ENCODE results near the gene STK11IP. TPM values are rescaled to one million over a fixed set of nuclear protein-coding genes. Genes with fewer than 3 reads are reported as not detected.

STK11IP gene
- total RNA-seq, 2 experiments from 2014 or later: 26.4 to 27.5 TPM

DNA sequence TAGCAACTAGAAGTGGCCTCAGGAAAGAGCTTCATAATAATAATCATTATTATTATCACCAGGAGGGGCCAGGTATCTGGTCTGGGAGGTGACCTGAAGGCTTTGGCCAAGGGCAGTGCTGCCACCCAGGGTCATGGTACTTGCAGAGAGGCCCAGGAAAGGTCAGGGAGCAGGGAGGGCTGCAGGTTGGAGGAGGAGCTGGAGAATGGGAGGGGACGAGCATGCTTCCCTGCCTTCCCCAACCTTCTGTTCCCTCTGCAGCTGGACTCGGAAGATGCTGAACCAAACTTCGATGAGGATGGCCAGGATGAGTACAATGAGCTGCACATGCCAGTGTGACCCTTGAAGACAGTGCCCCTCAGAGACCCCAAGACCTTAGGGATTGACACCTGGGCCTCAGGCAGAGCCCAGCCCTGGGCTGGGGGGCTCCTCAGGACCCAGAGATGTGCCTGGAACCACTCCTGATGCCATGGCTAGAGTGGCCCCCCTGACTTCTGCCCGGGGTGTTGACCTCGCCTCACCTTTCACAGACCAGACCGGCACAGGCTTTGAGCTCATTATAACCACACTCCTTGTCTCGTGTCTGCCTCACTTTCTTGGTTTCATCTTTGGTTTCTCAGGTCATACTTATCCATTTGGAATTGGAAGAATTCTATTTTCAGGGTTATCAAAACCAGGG is 43.9 kb downstream of the STK11IP start:
- intact Hi-C loops (cut with micrococcal nuclease): loop anchor here (1.0 kb wide), 1 partner anchor 100 kb away; no protein-coding TSS in a partner anchor
- Mint-ChIP-seq H3K27me3 (peaks cover 14% of the 10 kb centered on the region), H3K9me3 (no peaks in the 10 kb centered on the region), H3K27ac (no peak overlapping the region), H3K36me3 (ENCODE audit: low read depth) (no peaks in the 10 kb centered on the region), H3K4me3 (no peak overlapping the region), H3K4me1 (ENCODE audit: low read depth) (peaks cover 12% of the 10 kb centered on the region)
- TF ChIP-seq, protein P1, sequence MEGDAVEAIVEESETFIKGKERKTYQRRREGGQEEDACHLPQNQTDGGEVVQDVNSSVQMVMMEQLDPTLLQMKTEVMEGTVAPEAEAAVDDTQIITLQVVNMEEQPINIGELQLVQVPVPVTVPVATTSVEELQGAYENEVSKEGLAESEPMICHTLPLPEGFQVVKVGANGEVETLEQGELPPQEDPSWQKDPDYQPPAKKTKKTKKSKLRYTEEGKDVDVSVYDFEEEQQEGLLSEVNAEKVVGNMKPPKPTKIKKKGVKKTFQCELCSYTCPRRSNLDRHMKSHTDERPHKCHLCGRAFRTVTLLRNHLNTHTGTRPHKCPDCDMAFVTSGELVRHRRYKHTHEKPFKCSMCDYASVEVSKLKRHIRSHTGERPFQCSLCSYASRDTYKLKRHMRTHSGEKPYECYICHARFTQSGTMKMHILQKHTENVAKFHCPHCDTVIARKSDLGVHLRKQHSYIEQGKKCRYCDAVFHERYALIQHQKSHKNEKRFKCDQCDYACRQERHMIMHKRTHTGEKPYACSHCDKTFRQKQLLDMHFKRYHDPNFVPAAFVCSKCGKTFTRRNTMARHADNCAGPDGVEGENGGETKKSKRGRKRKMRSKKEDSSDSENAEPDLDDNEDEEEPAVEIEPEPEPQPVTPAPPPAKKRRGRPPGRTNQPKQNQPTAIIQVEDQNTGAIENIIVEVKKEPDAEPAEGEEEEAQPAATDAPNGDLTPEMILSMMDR (IDR thresholded peaks at IDR 0.05): no peak
- POLR2A ChIA-PET: interaction anchor here (1.0 to 1.2 kb wide), 2 partner anchors 11 to 100 kb away, joined by 3 read pairs; no protein-coding TSS in a partner anchor
- DNase-seq: no peak
- no peak for ATAC-seq
- CTCF ChIA-PET: interaction anchor here (0.7 to 4.1 kb wide), 13 partner anchors 10 to 150 kb away, joined by 3 to 37 read pairs (median 3); partner anchors contain the start of genes CHPF and TMEM198

DNA sequence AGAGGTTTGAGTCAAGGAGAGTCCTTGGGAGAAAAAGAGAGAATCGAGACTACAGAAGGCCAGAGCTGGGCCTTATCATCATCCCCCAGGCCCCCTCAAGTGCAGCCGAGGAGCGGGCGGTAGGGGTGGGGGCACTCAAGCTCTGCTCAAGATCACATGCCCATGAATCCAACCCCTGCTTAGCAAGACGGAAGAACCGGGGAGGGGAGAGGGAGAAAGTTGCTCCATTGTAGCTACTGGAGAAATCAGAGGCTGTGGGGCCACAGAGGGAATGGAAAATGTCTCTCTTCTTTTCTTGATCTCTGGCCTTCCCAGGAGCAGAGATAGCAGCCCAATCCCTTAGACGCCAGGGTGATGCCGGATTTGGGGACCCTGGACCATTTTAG is 44.4 kb downstream of the STK11IP start:
- H3K4me1 Mint-ChIP-seq (ENCODE audit: low read depth): peaks cover 12% of the 10 kb centered on the region
- H3K27me3 Mint-ChIP-seq: peaks cover 15% of the 10 kb centered on the region
- TF ChIP-seq, protein P1 (IDR thresholded peaks at IDR 0.05): no peak
- no peak overlapping the region for H3K27ac Mint-ChIP-seq
- ChIA-PET POLR2A (interaction anchor here (1.0 to 1.2 kb wide), 2 partner anchors 11 to 101 kb away, joined by 3 read pairs; no protein-coding TSS in a partner anchor), CTCF (interaction anchor here (0.7 to 4.1 kb wide), 21 partner anchors 10 to 115 kb away, joined by 3 to 37 read pairs (median 4); partner anchors contain the start of genes CHPF and TMEM198)
- intact Hi-C loops (cut with micrococcal nuclease): loop anchor here (1.0 kb wide), 1 partner anchor 101 kb away; no protein-coding TSS in a partner anchor
- no peak overlapping the region for H3K4me3 Mint-ChIP-seq
- H3K36me3 Mint-ChIP-seq (ENCODE audit: low read depth): no peaks in the 10 kb centered on the region
- H3K9me3 Mint-ChIP-seq: no peaks in the 10 kb centered on the region
- DNase-seq: no peak
- no peak for ATAC-seq

DNA sequence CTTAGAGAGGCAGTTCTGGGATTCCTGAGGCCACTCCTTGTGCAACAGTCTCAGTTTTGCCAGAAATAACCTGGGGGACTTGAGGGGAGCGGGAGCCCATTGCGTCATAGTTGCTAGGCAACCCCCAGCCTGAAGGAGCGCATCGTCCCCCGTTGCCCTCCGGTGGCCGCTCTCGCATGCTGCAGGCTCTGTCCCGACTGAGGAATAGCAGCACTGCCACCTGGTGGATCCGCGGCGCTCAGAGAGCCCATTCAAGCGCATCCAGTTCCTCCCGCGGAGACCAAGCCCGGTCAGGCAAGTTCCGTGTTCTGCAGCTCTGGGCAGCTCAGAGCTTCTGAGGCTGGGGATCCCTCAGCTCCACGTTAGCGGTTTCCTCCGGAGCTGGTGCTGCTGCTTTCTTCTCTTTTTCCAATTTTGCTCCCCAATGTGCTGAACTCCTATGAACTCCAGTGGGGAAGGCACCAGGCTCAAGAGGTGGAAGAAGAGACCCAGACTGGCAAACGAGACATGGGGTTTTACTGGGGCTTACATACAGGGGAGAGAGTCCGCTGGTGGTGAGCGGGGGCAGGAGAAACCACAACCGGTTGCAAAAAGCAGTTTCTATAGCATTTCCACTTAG is 44.9 kb downstream of the STK11IP start:
- ATAC-seq: peak; percentile 100
- ChIA-PET CTCF (interaction anchor here (0.6 to 4.1 kb wide), 32 partner anchors 8 to 1867 kb away, joined by 3 to 37 read pairs (median 4); partner anchors contain the start of genes CHPF and TMEM198), POLR2A (interaction anchor here (1.0 kb wide), 1 partner anchor 101 kb away, joined by 3 read pairs; no protein-coding TSS in a partner anchor)
- Mint-ChIP-seq H3K27me3 (peaks cover 14% of the 10 kb centered on the region), H3K27ac (no peak overlapping the region), H3K4me3 (no peak overlapping the region), H3K9me3 (no peaks in the 10 kb centered on the region), H3K4me1 (ENCODE audit: low read depth) (peaks cover 12% of the 10 kb centered on the region), H3K36me3 (ENCODE audit: low read depth) (no peaks in the 10 kb centered on the region)
- peak; percentile 97 for DNase-seq
- intact Hi-C loops (cut with micrococcal nuclease): loop anchor here (1.0 kb wide), 1 partner anchor 101 kb away; no protein-coding TSS in a partner anchor
- TF ChIP-seq, protein P1 (IDR thresholded peaks at IDR 0.05): peak; percentile 98

- H3K9me3 Mint-ChIP-seq: no peaks in the 10 kb centered on the region
- H3K4me3 Mint-ChIP-seq: no peak overlapping the region
- peaks cover 17% of the 10 kb centered on the region for H3K27me3 Mint-ChIP-seq
- DNase-seq (no peak), ATAC-seq (no peak)
- POLR2A ChIA-PET: no interaction called here
- intact Hi-C loops (cut with micrococcal nuclease): no loop called here
- no peak overlapping the region for H3K27ac Mint-ChIP-seq
- CTCF ChIA-PET: interaction anchor here (0.6 to 4.1 kb wide), 29 partner anchors 8 to 1867 kb away, joined by 3 to 37 read pairs (median 4); partner anchors contain the start of genes CHPF and TMEM198
- TF ChIP-seq, protein P1 (IDR thresholded peaks at IDR 0.05): no peak
- H3K36me3 Mint-ChIP-seq (ENCODE audit: low read depth): no peaks in the 10 kb centered on the region
- peaks cover 12% of the 10 kb centered on the region for H3K4me1 Mint-ChIP-seq (ENCODE audit: low read depth)
Measured at GRCh38 chr2:219643084-219643473, 45.4 kb downstream of the STK11IP start.

All from activated CD8-positive, alpha-beta T cell treated with anti-CD3 and anti-CD28 coated beads for 36 hours (primary cell).